Duodenal mucosa (tissue), 2 donors: ENCODE data around the gene BATF.

Experiments
- H3K27ac ChIP-seq: one replicate; pipeline ENCODE4 v1.7.0; 2013; ENCODE audit warnings: low read depth, low read length
- H3K27me3 ChIP-seq, 2 donors: one replicate each; pipeline ENCODE4 v1.7.0; 2013; ENCODE audit warnings: low read length in 2 of 2, control low read depth in 1 of 2; ENCODE audit not compliant: insufficient read depth in 2 of 2, control insufficient read depth in 1 of 2
- H3K36me3 ChIP-seq, 2 donors: one replicate each; pipeline ENCODE4 v1.7.0; 2013; ENCODE audit warnings: low read length in 2 of 2, control low read depth in 1 of 2; ENCODE audit not compliant: insufficient read depth in 2 of 2, control insufficient read depth in 1 of 2
- H3K4me1 ChIP-seq, 2 donors: one replicate each; pipeline ENCODE4 v1.7.0; 2013; ENCODE audit warnings: low read length in 2 of 2, control low read depth in 1 of 2; ENCODE audit not compliant: insufficient read depth in 2 of 2, control insufficient read depth in 1 of 2
- H3K4me3 ChIP-seq, 2 donors: one replicate each; pipeline ENCODE4 v1.7.0; 2013; ENCODE audit warnings: low read length in 2 of 2, low read depth in 1 of 2
- H3K9ac ChIP-seq, 2 donors: one replicate each; pipeline ENCODE4 v1.7.0; 2013; ENCODE audit warnings: low read length in 2 of 2, low read depth in 1 of 2
- H3K9me3 ChIP-seq, 2 donors: one replicate each; pipeline ENCODE4 v1.7.0; 2013; ENCODE audit warnings: low read length in 2 of 2, control low read depth in 1 of 2; ENCODE audit not compliant: control insufficient read depth in 1 of 2

BATF gene

DNA sequence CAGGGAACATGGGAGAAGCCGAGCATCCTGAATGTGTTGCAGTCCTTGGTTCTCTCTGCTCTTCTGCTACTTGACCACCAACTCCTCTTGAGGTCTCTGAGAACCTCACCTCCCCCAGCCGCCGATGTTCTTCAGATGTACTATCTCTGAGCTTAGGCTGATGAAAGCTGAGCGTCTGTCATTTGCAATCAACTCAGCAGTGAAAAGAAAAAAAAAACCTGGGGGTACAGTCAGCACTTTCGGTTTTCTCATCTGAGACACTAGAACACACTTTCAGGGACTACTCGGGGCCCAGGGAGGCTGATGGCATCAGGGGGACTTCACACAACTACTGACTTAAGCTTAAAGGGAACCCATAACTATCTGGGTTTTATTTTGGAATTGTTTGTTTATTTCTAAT lies 46.5 kb downstream of the BATF start:
- no peaks in the 10 kb centered on the region for H3K36me3 ChIP-seq
- H3K27ac ChIP-seq = no peak overlapping the region
- H3K4me1 ChIP-seq = no peaks in the 10 kb centered on the region
- H3K9ac ChIP-seq = no peak overlapping the region
- H3K9me3 ChIP-seq = no peaks in the 10 kb centered on the region
- H3K27me3 ChIP-seq = no peaks in the 10 kb centered on the region
- H3K4me3 ChIP-seq = no peak overlapping the region

DNA sequence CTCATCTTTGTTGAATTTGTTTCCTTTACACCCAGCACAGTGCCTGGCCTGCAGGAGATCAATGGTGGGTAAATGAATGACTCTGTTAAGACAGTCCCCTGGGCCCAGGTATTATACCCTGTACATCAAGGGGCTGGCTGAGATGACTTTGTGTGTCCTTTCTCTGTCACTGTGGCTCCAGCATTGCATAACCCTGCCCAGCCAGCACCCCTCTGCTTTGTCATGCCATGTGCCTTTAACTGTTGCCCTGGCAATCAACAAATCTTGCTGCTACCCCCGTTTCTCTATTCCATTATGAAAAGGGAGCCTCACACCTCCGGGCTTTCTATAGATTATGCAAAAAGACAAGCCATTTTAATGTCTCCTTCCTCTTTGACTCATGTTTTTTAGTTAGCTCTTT lies 48.5 kb downstream of the BATF start:
- no peaks in the 10 kb centered on the region for H3K27me3 ChIP-seq
- no peaks in the 10 kb centered on the region for H3K4me1 ChIP-seq
- no peaks in the 10 kb centered on the region for H3K9me3 ChIP-seq

DNA sequence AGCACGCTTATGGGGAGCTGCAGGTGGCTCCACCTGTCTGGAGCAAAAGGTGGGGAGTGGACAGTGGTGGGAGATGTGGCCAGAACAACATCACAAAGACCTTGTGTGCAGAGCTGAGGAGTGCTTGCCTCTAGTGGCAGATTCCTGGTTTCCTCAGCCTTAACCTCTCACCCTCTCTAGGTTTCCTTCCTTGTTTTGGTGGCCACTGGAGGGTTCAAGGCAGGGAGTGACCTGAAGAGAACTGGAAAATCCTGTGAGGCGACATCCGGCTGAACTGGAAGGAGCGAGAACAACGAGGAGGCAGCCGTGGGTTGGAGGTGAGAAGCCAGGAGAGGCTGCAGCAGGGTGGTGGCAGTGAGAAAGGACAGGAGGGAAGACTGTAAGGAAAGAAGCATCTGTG lies 49.8 kb downstream of the BATF start:
- Histone ChIP-seq H3K36me3 (no peaks in the 10 kb centered on the region), H3K4me1 (no peaks in the 10 kb centered on the region), H3K9me3 (no peaks in the 10 kb centered on the region), H3K27ac (no peak overlapping the region), H3K4me3 (no peak overlapping the region), H3K27me3 (no peaks in the 10 kb centered on the region), H3K9ac (no peak overlapping the region)

More for the DNA sequence above, 48.5 kb downstream of the BATF start:
- Histone ChIP-seq H3K36me3 (no peaks in the 10 kb centered on the region), H3K4me3 (no peak overlapping the region), H3K27ac (no peak overlapping the region), H3K9ac (no peak overlapping the region)

DNA sequence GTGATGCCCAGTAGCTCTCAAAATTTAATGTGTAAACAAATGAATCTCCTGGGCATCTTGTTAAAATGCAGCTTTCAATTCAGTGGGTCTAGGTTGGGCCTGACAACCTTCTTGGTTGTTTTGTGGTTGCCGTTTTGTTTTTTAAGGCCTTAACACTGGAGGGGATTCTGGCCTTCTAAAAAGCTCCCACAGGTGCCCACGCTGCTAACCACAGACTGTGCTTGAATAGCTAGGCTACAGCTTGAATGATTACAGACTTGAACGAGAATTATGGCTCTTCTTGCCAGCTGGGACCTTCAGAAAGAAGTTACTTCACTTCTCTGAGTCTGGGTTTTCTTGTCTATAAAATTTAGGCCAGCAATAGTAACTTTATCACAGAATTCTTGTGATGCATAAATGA lies 54.8 kb downstream of the BATF start:
- Histone ChIP-seq H3K4me3 (peak overlapping the region in 1 of 2 donors; percentile 85), H3K27ac (no peak overlapping the region), H3K4me1 (peaks cover 13% of the 10 kb centered on the region in 2 donors), H3K9ac (no peak overlapping the region), H3K9me3 (no peaks in the 10 kb centered on the region), H3K27me3 (no peaks in the 10 kb centered on the region), H3K36me3 (no peaks in the 10 kb centered on the region)

DNA sequence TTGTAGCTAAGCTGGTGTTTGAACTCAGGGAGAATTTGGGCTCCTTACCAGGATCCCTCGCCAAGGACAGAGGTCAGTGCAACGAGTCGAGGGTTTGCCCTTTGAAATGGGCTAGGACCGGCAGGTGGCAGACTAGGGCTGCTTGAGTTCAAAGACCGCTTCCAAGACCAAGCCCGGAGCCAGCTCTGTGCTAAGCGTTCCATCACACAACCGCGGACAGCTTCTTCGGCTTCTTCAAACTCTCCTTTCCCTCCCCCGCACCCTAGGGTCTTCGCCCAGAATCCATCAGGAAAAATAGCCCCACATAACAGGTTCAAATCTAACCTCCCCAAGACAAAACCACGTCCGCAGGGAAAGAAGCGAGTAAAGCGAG lies 55.4 kb downstream of the BATF start:
- Histone ChIP-seq H3K9ac (peak overlapping the region; percentile 42 to 71), H3K4me3 (peak overlapping the region; percentile 68 to 85)

DNA sequence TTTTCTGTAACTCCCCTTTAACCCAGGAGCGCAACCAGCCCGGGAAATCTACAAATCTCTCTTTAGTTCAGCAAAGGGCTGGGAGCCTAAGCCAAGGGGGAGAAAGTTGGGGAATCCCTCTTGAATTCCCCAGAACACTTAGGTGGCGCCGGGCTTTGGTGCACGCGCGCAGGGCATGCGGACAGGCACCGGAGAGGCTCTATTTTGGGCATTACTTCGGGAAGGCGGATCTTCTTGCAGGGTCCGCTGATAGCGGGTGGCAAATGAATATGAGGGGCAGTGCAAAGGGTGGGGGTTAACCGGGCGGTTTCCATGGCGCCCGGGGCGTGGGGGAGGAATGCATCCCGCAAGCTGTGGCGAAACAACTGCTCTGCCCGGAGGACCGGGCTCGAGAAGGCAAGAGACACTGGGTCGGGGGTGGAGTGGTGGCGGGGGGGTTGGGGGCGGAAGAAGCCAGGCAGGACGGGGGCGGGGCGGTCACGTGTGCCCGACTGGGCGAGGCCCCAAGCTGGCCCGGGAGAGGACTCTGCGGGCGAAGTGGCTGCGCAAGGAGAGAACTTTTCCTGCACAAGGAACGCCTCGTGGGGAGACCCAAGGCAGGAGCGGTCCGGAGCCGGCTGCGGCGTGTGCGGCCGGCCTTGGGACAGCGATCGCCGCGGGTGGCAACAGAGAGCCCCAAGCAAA lies 56.0 kb downstream of the BATF start, which contains the start of gene FLVCR2:
TSS of gene FLVCR2 (plus strand) at position 519 of the 684 bp plus-strand sequence. CDS start 353 bp downstream, outside the sequence.
- Histone ChIP-seq H3K4me1 (peaks cover 13% of the 10 kb centered on the region in 2 donors), H3K4me3 (peak within 1 kb of the TSS; percentile 68 to 85), H3K9ac (peak within 1 kb of the TSS; percentile 80 to 93), H3K36me3 (no peaks in the 10 kb centered on the region), H3K27me3 (no peaks in the 10 kb centered on the region), H3K27ac (peak within 1 kb of the TSS; percentile 77), H3K9me3 (no peaks in the 10 kb centered on the region)

More for the DNA sequence above, 55.4 kb downstream of the BATF start:
- H3K4me1 ChIP-seq = peaks cover 13% of the 10 kb centered on the region in 2 donors
- no peaks in the 10 kb centered on the region for H3K9me3 ChIP-seq
- no peaks in the 10 kb centered on the region for H3K36me3 ChIP-seq
- peak overlapping the region; percentile 71 for H3K27ac ChIP-seq
- no peaks in the 10 kb centered on the region for H3K27me3 ChIP-seq

DNA sequence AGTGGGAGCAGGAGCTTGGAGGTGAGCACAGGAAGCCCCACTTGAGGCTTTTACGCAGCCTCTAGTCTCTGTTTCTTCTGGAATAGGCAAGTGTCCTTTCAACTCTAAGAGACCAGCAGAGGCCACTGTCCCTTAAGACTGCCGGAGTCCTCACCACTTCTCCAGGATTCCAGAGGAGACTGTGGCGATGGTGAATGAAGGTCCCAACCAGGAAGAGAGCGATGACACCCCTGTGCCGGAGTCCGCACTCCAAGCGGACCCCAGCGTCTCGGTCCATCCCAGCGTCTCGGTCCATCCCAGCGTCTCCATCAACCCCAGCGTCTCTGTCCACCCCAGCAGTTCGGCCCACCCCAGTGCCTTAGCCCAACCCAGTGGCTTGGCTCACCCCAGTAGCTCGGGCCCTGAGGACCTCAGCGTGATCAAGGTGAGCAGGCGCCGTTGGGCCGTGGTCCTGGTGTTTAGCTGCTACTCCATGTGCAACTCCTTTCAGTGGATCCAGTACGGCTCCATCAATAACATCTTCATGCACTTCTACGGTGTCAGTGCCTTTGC lies 56.6 kb downstream of the BATF start:
- no peaks in the 10 kb centered on the region for H3K9me3 ChIP-seq
- H3K27me3 ChIP-seq = no peaks in the 10 kb centered on the region
- H3K4me1 ChIP-seq = peaks cover 13% of the 10 kb centered on the region in 2 donors
- peak overlapping the region; percentile 68 to 85 for H3K4me3 ChIP-seq
- peak overlapping the region; percentile 77 for H3K27ac ChIP-seq
- H3K36me3 ChIP-seq = no peaks in the 10 kb centered on the region
- peak overlapping the region; percentile 80 to 93 for H3K9ac ChIP-seq

DNA sequence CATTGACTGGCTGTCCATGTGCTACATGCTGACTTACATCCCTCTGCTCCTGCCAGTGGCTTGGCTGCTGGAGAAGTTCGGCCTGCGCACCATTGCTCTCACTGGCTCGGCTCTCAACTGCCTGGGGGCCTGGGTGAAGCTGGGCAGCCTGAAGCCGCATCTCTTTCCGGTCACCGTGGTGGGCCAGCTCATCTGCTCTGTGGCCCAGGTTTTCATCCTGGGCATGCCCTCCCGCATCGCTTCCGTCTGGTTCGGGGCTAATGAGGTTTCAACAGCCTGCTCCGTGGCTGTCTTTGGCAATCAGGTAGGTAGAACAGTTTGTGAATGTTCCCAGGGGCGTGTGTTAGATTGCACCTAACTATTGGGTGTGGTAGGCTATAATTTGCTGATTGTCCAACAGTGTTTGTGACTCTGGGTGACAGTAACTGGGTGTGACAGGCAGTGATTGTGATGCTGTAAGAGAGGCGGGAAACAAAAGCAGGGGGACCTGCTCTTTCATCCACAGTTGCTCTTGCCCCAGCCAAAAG lies 57.1 kb downstream of the BATF start:
- peak overlapping the region; percentile 77 for H3K27ac ChIP-seq
- H3K27me3 ChIP-seq = no peaks in the 10 kb centered on the region
- peak overlapping the region; percentile 68 to 85 for H3K4me3 ChIP-seq
- H3K4me1 ChIP-seq = peaks cover 13% of the 10 kb centered on the region in 2 donors
- peak overlapping the region; percentile 80 to 93 for H3K9ac ChIP-seq
- no peaks in the 10 kb centered on the region for H3K9me3 ChIP-seq
- H3K36me3 ChIP-seq = no peaks in the 10 kb centered on the region

DNA sequence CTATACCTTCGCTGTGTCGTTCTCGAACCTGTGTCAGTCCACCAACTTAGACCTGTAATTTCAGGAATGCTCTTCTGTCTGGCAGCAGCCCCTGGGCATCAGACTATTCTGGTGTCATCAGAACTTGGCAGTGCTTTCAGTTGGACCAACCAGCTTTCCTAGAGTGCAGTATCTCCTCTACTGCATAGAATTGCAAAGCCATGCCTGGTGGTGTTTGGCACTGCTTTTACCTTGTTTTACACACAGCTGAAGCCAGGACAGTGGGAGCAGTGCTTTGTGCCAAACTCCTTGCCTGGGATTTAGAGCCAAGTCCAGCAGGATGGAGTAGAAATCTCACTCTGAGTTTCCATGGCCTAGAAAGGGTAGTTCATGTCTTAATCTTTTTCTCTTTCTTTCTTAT lies 57.6 kb downstream of the BATF start:
- H3K9me3 ChIP-seq = no peaks in the 10 kb centered on the region
- peak overlapping the region; percentile 80 to 93 for H3K9ac ChIP-seq
- no peaks in the 10 kb centered on the region for H3K27me3 ChIP-seq
- H3K27ac ChIP-seq = no peak overlapping the region
- no peaks in the 10 kb centered on the region for H3K36me3 ChIP-seq
- H3K4me3 ChIP-seq = peak overlapping the region; percentile 68 to 85
- H3K4me1 ChIP-seq = peaks cover 13% of the 10 kb centered on the region in 2 donors

DNA sequence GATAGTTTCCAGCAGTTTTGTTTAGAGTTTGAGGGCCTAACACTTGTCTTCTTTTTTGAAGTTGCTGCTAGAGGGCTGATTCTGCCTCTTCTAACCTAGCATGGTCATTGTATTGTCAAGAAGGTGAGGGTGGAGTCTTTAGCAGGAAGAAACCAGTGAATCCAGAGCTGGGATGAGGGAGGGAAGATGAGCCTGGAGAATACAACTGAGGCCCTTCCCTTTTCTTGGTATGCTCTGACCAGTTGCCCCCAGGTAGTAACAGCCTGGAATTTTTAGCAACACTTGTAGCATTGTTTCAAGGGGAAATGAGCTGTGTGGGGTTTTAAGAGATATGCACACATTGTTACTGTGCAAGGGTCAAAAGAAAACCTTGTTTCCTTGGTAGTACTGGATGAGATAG lies 65.1 kb downstream of the BATF start:
- peaks cover 11 to 13% of the 10 kb centered on the region in 2 donors for H3K4me1 ChIP-seq
- H3K9ac ChIP-seq = no peak overlapping the region
- no peak overlapping the region for H3K4me3 ChIP-seq
- peaks cover 0 to 12% of the 10 kb centered on the region in 2 donors for H3K36me3 ChIP-seq
- no peaks in the 10 kb centered on the region for H3K27me3 ChIP-seq
- no peak overlapping the region for H3K27ac ChIP-seq
- peaks cover 2 to 4% of the 10 kb centered on the region in 2 donors for H3K9me3 ChIP-seq
